GM12878 (cell line): Measurements from ENCODE around the gene FANCE. TPM values are rescaled to one million over a fixed set of nuclear protein-coding genes. Genes with fewer than 3 reads are reported as not detected.

ENCODE experiments used
- BACH1 ChIP-seq: fragments of 450-650 bp; IDR thresholded peaks from 2 replicates; pipeline ENCODE4 v1.6.1; 2017; ENCODE audit warnings: mild to moderate bottlenecking, borderline replicate concordance
- BMI1 ChIP-seq: fragments of 450-650 bp; IDR thresholded peaks from 2 replicates; pipeline ENCODE4 v1.6.1; 2016; ENCODE audit warnings: mild to moderate bottlenecking, moderate library complexity, borderline replicate concordance
- HDAC6 ChIP-seq: fragments of 200-600 bp; sonication (generic); IDR thresholded peaks from one replicate; pipeline ENCODE4 v1.8.0; 2017; ENCODE audit warnings: antibody characterized with exemption; ENCODE audit not compliant: unreplicated experiment
- HSF1 ChIP-seq: fragments of 150-350 bp; IDR thresholded peaks from 2 replicates; pipeline ENCODE4 v1.6.1; 2014; ENCODE audit warnings: mild to moderate bottlenecking, low read depth, low read length
- JUND ChIP-seq: IDR thresholded peaks from 2 replicates; pipeline ENCODE4 v1.6.1; 2012; ENCODE audit warnings: low read depth, mild to moderate bottlenecking, low read length, improper control_type of control experiment, moderate library complexity
- MTA3 ChIP-seq: IDR thresholded peaks from 2 replicates; pipeline ENCODE4 v1.6.1; 2012; ENCODE audit warnings: low read length, inconsistent platforms, borderline replicate concordance
- MYC ChIP-seq: IDR thresholded peaks from 2 replicates; pipeline ENCODE4 v1.6.1; 2011; ENCODE audit warnings: mild to moderate bottlenecking, low read length, moderate library complexity, inconsistent platforms; ENCODE audit not compliant: insufficient read depth, insufficient replicate concordance, insufficient read length, severe bottlenecking
- RFX5 ChIP-seq: IDR thresholded peaks from 2 replicates; pipeline ENCODE4 v1.6.1; 2011; ENCODE audit warnings: low read depth, low read length, improper control_type of control experiment
- YY1 ChIP-seq: IDR thresholded peaks from 2 replicates; pipeline ENCODE4 v1.6.1; 2011; ENCODE audit warnings: low read depth, mild to moderate bottlenecking, low read length
- polyA plus RNA-seq, 11 experiments: library from polyadenylated mRNA; depleted of rRNA in 4 of 11; unstranded in 6 of 11; stranded (reverse) in 5 of 11; fragments of >200 nt; fragmentation: Nextera tagmentation in 4 of 11; fragmentation: Illumina TruSeq in 1 of 11; extraction: Ambion mirVana in 4 of 11; extraction: Trizol in 1 of 11; gene quantifications; 1 replicate in 1 of 11; 2 replicates in 10 of 11; pipeline versions ENCODE4 v1.2.1 to v1.2.3, GENCODE V29; 2011 to 2016; ENCODE audit warnings: inconsistent platforms in 2 of 11, missing spikeins in 2 of 11, low read depth in 1 of 11
- total RNA-seq, 4 experiments: library from RNA; depleted of rRNA in 3 of 4; stranded (reverse); fragments of >200 nt in 3 of 4; fragmentation: Illumina TruSeq in 1 of 4; extraction: Trizol in 1 of 4; gene quantifications; 2 replicates each; pipeline versions ENCODE4 v1.2.1 to v1.2.3, GENCODE V29; 2013 to 2021

Gene FANCE
- total and polyA plus RNA-seq, 10 of the 15 experiments (the other 5 are each of a cell fraction or from before 2014, with no cell fraction given): 3.0 to 13.3 (median 8.1) TPM

DNA sequence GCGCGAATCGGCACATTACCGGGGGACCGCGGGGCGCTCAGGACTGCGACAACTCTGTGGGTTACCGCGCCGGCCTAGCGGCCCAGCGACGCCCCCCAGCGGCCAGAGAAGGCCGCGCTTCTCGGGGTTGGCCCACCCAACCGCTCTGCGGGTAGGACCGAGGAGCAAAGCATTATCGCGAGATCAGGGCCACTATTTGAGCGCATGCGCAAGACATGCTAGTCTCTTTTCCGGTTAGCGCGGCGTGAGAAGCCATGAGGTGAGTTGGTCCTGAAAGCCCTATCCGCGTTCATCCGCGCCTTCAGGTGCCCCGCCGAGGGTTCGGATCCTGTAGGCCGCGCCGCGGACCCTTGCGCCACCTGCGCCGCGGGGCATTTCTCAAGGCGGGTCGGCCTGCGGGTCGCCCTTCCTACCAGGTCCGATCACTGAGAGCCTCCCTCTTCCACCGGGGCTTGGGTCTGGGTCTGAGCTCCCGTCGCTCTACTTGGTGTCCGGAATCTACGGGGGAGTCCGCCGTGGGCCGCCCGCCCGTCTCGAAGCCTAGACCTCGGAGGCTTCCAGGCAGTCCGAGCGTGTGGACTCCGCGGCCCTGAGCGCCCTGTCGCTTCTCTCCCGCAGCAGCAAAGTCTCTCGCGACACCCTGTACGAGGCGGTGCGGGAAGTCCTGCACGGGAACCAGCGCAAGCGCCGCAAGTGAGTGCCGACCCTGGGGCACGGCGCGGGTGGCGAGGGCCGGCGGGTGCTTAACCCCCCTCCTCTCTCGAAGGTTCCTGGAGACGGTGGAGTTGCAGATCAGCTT, 16.2 kb downstream of the FANCE start, which contains the start of gene RPL10A (continued):
- TF ChIP-seq MYC (peak; percentile 100), HDAC6 (no peak), BACH1 (peak; percentile 90), HSF1 (0 out of 2 replicates have a peak, but pooled peaks have one; percentile 32), YY1 (peak; percentile 88), RFX5 (no peak), MTA3 (no peak; the same call in 1 of the 2 replicates), BMI1 (no peak), JUND (no peak)
- TF ChIP-seq, all 136 proteins: peak for 68
